Activated CD4-positive, alpha-beta T cell treated with anti-CD3 and anti-CD28 coated beads, Interleukin-2, amount 50 U/mL, for 16 hours (primary cell): Measurements from ENCODE around the gene KIAA2012.
"Not testable (repeated sequence)": the region's sequence is repeated elsewhere in the genome, so short reads cannot be mapped to it uniquely, and the experiment has no call there.

Experiments
- DNase-seq: peaks from one replicate; pipeline ENCODE4 v3.0.0-alpha.2; 2020

KIAA2012 gene

GRCh38 chr2:202120828-202121227 is 47.8 kb downstream of the KIAA2012 start:
- no peak for DNase-seq

GRCh38 chr2:202121532-202122162 is 48.6 kb downstream of the KIAA2012 start:
- no peak for DNase-seq

- DNase-seq, result no peak
These were observed 49.1 kb downstream of the KIAA2012 start for GRCh38 chr2:202122163-202122540.

- DNase-seq, result no peak
These were observed 50.1 kb downstream of the KIAA2012 start for GRCh38 chr2:202122980-202123720.

GRCh38 chr2:202124286-202124685 is 51.2 kb downstream of the KIAA2012 start:
- DNase-seq, result no peak

- no peak for DNase-seq
These were observed 54.8 kb downstream of the KIAA2012 start for GRCh38 chr2:202127687-202128331.

GRCh38 chr2:202129841-202130240 is 56.8 kb downstream of the KIAA2012 start:
- DNase-seq, result no peak

GRCh38 chr2:202133200-202133908 is 60.3 kb downstream of the KIAA2012 start:
- DNase-seq, result no peak

- no peak for DNase-seq
These were observed 60.8 kb downstream of the KIAA2012 start for GRCh38 chr2:202133909-202134265.

GRCh38 chr2:202135091-202135874 is 62.2 kb downstream of the KIAA2012 start:
- DNase-seq, result no peak

GRCh38 chr2:202136039-202136438 is 63.0 kb downstream of the KIAA2012 start:
- not testable (repeated sequence) for DNase-seq

- DNase-seq, result no peak
These were observed 63.5 kb downstream of the KIAA2012 start for GRCh38 chr2:202136526-202136925.

- DNase-seq, result no peak
These were observed 67.6 kb downstream of the KIAA2012 start for GRCh38 chr2:202140522-202141252.

GRCh38 chr2:202141329-202141947 is 68.4 kb downstream of the KIAA2012 start:
- no peak for DNase-seq

- no peak for DNase-seq
These were observed 69.5 kb downstream of the KIAA2012 start for GRCh38 chr2:202142540-202142939.

- no peak for DNase-seq
These were observed 74.7 kb downstream of the KIAA2012 start for GRCh38 chr2:202147775-202148174.

GRCh38 chr2:202148515-202149154 is 75.6 kb downstream of the KIAA2012 start:
- no peak for DNase-seq

- DNase-seq, result no peak
These were observed 76.2 kb downstream of the KIAA2012 start for GRCh38 chr2:202149155-202149762.

- no peak for DNase-seq
These were observed 76.9 kb downstream of the KIAA2012 start for GRCh38 chr2:202149936-202150335.

GRCh38 chr2:202152104-202152715 is 79.2 kb downstream of the KIAA2012 start:
- no peak for DNase-seq
